Activated CD8-positive, alpha-beta memory T cell treated with anti-CD3 and anti-CD28 coated beads for 1 hour (primary cell): ENCODE results near the gene VIPAS39.

Source experiments
- DNase-seq, 2 donors: peaks; one replicate each; pipeline ENCODE4 v3.0.0-alpha.2; 2020; ENCODE audit warnings: low read depth in 1 of 2; ENCODE audit errors: extremely low read depth in 1 of 2

Gene VIPAS39

DNA sequence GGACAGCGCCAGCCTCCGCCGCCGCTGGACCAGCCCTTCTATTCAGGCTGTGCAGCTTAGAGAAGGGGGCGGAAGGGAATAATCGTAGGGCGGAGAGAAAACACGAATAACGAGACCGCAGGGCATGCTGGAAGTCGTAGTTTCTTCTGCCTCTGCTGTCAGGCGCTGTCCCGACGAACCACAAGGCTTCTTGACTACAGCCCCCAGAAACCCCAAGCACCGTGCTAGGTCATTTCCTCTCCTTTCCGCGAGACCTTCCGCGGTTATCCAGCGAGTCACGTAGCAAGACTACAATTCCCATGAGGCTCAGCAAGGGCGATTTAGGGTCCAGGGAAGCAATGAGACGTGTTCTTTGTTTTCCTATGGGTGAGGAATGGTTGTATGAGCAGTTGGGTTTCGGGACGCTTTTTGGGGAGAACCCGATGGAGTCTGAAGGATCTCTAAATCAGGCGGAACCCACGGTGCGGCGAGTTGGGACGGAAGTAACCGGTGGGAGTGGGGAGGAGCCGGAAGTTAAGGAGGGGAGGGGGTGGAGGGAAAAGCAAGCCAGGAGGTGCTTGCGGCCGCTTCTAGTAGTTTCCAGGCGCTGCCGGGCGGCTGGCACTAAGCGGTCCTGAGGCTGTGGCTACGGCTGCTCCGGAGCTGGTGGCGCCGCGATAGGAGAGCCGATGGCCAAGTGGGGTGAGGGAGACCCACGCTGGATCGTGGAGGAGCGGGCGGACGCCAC lies at the start of gene VIPAS39, which contains the start of gene AHSA1:
Gene VIPAS39 (minus strand): TSS at position 80 of the 727 bp plus-strand sequence. CDS start 3,499 bp downstream, outside the sequence.
Gene AHSA1 (plus strand): TSS at position 572 of the 727 bp plus-strand sequence. CDS start 97 bp downstream, at position 669.
- peak; percentile 79 to 85 for DNase-seq

DNA sequence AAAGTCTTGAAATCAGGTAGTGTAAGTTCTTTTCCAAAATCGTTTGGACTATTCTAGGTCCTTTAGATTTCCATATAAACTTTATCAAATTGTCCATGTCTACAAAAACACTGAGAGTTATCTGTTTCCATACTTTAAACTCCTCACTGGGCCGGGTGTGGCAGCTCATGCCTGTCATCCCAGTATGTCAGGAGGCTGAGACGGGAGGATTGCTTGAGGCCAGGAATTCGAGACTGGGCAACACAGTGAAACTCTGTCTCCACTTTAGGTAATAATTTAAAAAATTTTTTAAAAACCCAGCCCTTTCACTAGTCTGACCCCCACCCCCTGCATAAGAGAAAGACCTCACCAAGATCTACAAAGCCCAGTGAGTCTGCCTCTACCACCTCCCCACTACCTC lies 47.6 kb upstream of the VIPAS39 start:
- DNase-seq = no peak

DNA sequence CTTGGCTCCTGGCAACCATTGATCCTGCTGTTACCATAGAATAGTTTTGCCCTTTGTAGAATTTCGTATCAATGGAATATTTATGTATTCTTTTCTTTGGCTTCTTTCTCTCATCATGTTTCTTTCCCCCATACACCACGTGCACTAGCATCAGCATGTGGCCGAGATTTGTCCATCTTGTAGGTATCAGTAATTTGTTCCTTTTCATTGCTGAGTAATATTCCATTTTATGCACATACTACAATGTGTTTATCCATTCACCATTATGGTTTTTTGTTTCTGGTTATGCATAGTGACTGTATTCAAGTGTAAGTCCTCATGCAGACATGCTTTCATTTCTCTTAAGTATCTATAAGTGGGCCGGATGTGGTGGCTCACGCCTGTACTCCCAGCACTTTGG lies 45.7 kb upstream of the VIPAS39 start:
- DNase-seq = no peak

DNA sequence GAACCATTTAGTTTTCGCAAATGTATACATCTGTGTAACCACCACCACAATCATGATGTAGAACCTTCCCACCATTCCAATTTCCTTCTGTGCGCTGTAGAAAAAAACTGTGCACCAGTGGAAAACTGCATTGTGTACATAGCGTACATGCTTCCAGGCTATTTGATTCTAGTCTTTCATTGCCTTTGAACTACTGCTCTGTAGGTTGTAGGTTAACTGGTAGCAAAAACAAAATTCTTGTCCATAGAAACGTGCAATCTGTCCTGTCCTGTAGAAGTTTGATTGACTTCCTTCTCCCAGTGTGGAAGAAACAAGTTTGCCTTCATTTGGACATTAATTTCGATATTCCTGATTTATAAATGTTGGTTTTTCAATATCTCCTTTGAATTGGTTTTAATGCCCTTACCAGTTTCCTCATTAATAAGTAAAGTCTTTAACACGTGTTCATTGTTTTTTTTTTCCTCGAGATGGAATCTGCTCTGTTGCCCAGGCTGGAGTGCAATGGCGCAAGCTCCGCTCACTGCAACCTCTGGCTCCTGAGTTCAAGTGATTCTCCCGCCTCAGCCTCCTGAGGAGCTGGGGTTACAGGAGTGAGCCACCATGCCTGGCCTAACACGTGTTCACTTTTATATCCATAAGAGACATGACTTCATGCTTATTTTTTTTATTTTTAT lies 44.8 kb upstream of the VIPAS39 start:
- DNase-seq = no peak

DNA sequence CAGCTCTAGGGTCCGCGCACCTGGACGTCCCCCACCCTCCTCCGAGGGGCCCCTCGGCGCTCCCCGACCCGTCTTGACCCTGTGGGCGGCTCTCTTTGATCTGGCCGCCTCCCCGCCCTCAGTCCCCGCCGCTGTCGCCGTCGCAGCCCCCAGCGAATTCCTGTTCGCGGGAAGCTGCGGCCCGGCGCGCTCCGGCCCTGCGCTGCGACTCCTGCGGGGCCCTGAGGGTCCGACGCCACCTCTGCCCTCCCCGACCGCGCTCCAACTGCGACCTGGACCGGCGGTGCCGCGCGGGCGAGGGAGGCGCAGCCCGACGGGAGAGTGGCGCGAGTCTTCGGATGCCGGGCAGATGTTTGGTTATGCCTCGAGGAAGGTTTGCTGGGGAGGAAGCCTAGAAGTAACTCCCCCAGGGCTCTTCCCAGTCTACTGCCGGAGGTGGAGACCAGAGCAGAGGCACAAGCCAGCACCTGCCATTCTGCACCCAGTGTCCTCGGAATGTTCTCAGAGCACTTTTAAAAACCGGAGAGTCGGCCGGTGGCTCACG lies 41.7 kb upstream of the VIPAS39 start:
- DNase-seq = no peak

DNA sequence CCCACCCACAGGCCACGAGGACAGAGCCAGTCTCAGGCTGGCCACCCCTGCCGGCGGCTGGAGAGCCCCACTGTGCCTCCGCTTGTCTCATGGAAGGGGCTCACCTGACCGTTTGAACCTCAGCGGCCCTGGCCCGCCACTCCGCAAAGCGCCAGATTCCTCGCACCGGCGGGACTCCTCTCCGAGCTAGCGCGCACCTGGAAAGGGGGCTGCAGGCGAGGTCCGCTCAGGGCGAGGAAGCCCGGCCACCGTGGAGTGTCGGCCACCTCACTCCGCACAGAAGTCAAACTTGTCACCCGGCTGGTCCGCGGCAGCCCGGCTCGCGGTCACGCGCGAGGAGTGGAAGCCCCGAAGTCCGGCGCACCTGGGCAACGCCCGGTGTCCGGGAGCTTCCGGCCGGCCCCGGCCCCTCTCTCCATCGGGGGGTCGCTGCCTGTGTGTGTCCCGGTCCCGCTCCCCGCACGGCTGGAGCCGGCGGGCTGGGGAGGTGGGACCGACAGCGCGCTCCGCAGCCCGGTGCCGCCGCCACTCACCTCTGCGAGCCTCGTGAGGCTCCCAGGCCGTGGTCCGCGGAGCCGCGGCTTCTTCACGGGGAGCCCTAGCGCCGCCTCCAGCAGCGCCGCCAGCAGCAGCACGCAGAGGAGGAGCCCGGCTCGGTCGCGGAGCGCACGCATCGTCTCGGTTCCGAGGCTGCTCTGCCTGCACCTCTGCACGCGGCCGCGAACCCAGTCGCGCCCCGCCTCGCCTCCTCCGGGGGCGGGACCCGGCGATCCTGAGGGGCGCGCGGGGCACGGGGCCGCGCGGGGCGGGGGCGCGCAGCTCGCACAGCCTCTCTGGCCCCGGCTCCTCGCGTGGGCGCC lies 40.9 kb upstream of the VIPAS39 start, which contains the start of gene ISM2:
Gene ISM2 (minus strand): TSS at position 697 of the 860 bp plus-strand sequence. CDS start 23 bp downstream, at position 674.
- DNase-seq = peak in 1 of 2 donors; percentile 16

DNA sequence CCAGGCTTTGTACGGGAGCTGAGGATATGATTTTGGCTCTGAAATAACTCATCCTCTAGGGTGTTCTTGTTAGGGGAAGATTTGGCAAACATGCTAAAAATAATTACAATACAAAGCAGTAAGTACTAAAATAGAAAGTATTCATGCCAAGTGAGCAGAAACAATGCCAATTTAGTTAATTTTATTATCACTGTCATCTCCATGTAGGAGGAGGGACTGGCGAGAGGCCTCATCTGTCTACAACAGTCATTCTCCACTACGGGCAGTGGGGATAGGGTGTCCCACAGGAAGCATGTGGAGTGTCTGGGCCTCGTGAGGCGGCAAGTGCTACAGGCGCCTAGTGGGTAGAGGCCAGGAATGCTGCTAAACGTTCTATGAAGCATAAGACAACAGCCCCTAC lies 37.9 kb upstream of the VIPAS39 start:
- DNase-seq = no peak

DNA sequence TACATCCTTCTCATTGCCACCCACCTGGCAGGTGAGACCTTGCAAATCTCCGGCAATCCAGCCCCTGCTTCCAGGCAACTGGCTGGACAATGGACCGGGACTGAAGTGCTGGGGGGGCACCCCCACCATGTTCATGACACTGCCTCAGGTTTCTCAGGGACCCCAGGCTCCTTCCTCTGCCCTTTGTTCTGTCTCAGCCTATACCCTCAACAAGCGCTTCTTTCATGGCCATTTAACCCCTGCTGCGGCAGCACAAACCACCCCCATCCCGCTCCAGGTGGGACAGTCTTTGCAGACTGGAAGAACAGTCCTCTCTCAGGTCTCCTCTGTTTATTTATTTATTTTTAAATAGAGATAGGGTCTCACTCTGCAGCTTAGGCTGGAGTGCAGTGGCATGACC lies 33.7 kb upstream of the VIPAS39 start:
- no peak for DNase-seq

DNA sequence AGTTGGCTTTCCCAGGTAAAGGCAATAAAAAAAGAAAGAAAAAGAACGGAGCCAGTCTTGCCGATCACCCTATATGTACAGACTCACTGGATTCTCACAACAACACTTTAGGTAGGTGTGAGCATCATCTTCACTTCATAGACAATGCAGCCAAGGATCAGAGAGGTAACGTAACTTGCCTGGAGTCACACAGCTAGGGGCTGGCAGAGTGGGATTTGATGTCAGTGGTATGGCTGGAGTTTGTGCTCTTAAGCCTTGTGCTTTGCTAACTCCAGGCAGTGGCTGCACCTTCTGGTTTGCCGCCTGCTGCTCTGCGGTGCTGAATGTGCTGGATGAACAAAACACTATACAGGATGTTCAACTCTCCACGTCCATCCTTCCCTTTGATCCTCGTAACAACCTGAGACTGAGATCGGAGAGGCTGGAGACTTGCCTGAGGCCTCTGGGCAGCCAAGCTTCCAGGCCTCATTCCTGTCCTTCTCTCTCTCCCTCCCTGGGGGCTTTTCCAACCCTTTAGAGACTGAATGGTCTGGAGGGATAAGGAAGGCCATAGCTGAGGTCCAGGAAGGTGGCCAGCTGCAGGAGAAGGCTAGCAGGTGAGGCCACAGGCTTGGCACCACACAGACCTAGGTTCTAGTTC lies 33.1 kb upstream of the VIPAS39 start:
- DNase-seq = no peak

DNA sequence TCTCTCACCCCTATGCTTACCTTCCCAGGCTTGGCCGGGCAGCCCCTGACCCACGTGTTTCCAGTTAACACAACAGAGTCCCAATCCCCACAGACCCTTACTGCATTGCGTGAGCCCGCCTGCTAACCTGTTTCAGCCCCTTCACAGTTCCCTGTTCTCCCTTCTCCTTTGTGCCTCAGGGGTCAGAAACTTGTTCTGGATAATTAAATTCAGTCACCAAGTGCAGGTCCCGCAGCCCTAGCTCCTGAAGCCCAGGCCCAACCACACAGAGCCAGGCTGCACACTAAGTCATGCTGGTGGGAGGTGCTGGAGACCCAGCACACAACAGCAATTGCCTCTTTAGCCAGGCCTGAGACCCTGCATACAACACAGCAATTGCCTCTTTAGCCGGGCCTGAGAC lies 31.6 kb upstream of the VIPAS39 start:
- no peak for DNase-seq

DNA sequence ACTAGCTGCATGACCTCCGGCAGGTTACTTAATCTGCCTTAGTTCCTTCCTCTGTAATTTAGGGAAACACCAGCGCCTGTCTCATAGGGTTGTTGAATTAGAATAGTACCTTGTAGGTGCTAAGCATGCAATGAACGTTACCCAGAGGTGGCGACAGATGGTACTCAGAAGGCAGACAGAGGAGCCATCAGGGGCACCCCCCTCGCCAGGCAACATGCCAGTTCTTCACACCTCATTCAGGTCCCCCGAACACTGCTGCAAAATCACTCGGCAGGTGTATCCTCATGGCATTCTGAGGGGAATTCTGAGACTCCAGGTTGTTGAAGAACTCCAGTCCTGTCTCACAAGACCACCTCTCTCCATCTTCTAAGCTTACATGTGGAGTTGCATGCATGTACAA lies 31.2 kb upstream of the VIPAS39 start:
- DNase-seq = no peak

DNA sequence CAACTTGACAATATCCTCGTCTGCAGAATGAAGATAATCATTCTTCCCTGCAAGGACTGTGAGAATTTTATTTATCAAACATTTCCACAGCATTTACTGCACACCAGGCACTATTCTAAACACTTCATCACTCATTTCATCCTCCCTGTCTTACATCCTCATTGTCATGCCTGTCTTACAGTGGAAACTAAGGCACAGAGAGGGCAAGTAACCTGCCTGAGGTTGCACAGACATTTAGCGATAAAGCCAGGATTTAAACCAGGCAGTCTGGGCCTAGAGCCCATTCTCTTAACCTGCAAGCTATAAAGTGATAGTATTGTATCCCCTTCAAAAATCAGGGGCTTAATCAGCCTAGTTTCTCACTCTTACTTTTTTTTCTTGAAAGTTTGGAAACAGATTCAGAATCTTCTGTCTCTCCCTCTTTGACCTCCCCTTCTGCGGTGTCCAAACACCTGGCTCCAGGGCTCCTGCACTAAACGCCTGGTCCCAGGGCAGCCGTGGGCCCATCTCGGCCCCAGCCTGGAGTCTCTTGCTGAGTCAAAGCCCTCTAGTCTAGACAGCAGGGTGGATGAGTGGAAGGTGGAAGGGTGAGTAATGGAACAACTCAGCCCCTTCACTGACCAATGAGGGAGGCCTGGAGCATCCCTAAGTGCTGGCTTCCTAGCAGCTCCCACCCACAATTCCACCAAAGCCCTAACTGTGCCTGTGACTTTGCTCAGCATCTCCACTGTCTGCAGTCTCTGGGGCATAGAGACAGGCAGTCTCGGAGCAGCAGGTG lies 28.7 kb upstream of the VIPAS39 start:
- no peak for DNase-seq

DNA sequence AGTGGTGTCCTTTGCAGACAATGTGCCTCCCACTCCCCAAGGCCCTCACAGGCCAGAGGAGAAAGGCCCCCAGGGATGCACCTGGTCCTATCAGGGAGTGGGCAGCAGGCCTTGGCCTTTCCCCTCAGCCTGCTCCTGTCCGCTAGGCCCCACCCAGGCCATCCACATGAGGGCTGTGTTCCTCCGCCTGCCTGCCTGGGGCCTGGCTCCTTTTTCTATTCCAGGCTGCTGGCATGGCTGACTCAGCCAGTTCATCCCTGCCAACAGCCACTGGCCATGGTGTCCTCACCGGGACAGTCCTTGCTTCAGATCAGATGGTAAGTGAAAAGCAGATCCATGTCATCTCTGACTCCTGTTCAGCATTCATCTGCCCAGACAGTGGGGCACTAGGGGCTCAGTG lies 27.9 kb upstream of the VIPAS39 start:
- DNase-seq = no peak

DNA sequence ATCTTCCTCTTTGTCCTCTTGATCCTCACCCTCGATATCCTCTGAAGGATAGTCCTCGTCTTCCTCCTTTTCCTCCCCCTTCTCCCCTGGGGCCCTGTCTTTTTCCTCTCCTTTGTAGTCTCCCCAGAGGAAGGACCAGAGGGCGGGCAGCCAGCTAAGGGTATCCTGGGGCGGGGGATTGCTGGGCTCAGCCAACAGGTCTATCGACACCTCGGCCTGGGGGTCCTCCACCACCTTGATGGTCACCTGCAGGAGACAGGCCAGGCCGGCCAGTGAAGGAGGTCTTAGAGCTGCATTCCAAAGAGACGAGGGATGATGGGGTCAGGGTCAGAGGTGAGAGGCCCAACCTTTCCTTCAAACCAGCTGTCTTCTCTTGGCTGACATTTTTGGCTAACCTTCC lies 25.0 kb upstream of the VIPAS39 start:
- DNase-seq = no peak

DNA sequence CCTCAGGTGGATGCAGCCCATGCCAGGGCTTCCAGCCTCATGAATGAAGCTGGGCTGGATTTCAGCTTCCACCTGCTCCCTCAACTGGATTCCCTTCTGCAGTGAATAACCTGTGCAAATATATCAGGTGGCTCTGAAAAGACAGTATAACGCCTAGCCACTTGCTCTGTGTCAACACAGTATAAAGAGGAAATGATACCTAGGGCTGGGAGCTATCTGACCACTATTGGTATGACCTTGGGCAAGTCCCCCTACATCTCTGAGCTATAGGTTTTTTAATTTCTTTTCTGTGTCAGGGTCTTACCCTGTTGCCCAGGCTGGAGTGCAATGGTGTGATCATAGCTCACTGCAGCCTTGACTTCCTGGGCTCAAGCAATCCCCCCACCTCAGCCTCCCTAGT lies 21.4 kb upstream of the VIPAS39 start:
- DNase-seq = no peak

DNA sequence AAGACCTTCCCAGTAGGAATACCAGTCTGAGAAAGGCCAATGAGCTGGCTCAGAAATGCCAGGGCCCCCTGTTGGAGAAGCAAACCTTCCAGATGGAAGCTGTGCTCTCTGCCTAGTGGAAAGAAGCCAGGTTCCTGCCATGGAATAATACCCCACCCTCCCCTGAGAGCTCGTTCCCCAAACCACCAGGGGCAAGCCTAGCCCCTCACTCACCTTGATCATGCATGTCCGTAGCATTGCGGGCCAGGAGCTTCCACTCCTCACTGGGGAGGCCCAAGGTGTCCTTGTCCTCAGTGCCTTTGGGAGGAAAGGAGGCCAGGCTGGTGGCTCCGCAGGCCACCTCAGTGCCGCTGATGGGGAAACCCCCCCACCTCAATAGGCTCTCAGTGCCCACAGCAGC lies 20.6 kb upstream of the VIPAS39 start:
- no peak for DNase-seq

DNA sequence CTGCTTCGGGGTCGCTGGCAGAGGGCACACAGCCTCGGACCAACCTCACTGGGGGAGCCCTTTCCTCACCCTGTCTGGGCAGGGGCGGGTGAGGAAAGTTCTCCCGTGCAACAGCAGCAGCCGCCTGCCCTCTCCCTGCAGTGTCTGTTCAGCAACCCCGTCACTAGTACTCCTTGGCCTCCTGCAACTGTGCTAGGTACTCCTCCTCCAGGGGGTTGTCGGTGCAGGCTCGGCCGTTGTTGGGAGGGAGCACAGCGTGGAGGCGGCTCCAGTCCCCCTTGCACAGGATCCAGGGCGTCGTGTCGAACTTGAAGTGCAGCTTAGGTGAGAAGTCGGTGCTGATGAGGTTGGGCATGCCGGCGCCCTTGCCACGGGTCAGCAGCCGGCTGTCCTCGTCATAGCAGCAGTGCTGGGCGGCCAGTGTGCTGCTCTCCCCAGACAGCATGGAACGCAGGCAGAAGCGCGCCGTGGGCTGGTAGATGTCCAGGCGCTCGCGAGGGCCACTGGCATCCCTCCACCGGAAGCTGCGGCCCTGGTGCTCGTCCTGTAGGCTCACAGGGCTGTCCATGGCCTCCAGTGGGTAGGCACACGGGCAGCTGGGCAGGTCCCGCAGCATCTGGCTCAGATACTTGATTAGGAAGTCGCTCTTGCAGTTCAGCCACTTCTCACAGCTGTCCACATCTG lies 18.2 kb upstream of the VIPAS39 start:
- DNase-seq = no peak

DNA sequence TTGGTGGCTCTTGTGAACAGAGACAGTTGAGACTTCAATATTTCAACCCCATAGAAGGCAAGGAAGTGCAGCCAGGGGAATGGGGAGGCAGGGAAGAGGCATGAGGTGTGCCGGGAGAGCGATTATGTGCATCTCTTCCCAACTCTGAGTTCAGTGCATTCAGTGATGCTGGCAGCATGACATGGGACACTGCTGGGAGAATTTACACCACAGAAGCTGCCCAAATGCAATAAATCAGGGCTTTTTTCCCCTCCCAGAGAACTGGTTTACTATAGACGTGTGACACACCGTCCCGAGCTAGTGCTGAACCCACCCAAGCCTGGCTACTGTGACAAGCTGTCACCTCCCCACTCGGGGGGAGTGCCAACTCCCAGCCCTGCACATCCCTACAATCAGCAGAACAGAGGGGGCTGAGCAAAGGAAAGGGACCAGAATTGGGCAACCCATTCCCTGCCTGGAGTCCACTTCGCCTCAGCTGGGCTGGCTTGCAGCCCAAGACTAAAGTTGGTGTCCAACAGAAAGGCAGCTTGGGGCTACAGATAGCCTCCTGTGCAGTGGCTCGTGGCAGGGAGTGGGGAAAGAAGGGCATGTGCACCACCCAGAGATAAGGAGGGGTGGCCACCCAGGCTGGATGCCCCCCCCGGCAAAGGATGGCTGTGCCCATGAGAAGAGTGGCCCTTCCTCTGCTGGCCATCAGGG lies 17.2 kb upstream of the VIPAS39 start:
- DNase-seq = no peak

DNA sequence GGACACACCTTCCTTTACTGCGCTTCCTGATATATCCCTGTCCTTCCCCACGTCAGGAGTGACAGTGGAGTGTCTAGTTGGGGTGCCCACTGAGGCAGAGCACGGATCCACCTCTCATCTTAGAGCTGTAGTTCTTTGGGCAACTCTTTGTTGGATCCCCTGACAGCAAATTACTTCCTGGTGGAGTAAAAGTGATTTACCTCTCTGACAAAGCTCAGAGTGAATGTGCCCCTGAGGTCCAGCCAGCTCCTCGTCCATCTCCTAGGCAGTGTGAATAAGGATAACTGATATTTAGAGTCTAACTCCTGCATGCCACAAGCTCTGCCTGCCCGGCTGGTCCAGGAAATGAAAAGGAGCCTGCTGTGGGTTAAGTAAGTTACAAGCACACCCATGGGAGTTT lies 16.5 kb upstream of the VIPAS39 start:
- DNase-seq = no peak
